Endodermal cell (in vitro differentiated cells): ENCODE measurements around the gene SC5D. TPM values are rescaled to one million over a fixed set of nuclear protein-coding genes. Genes with fewer than 3 reads are reported as not detected.

Experiments used
- DNase-seq: peaks from one replicate; pipeline ENCODE4 v3.0.0-alpha.2; 2017
- H3K27ac ChIP-seq: 2 replicates; pipeline ENCODE4 v1.5.1; 2013; ENCODE audit warnings: mild to moderate bottlenecking, low read depth, low read length, moderate library complexity
- H3K27me3 ChIP-seq: 2 replicates; pipeline ENCODE4 v1.6.1; 2013; ENCODE audit warnings: mild to moderate bottlenecking, low read length, moderate library complexity; ENCODE audit not compliant: insufficient read depth, control insufficient read depth, poor library complexity, severe bottlenecking
- H3K36me3 ChIP-seq: 2 replicates; pipeline ENCODE4 v1.7.0; 2013; ENCODE audit warnings: mild to moderate bottlenecking, low read length, moderate library complexity; ENCODE audit not compliant: control insufficient read depth, insufficient read depth
- H3K4me1 ChIP-seq: one replicate; pipeline ENCODE4 v1.7.0; 2013; ENCODE audit warnings: low read length; ENCODE audit not compliant: control insufficient read depth, insufficient read depth
- H3K4me3 ChIP-seq: 2 replicates; pipeline ENCODE4 v1.5.1; 2013; ENCODE audit warnings: mild to moderate bottlenecking, low read length, moderate library complexity
- H3K9ac ChIP-seq: 2 replicates; pipeline ENCODE4 v1.6.1; 2013; ENCODE audit warnings: mild to moderate bottlenecking, low read length, moderate library complexity; ENCODE audit not compliant: poor library complexity, severe bottlenecking; ENCODE audit errors: extremely low read depth
- H3K9me3 ChIP-seq: 2 replicates; pipeline ENCODE4 v1.6.1; 2013; ENCODE audit warnings: mild to moderate bottlenecking, low read length, moderate library complexity; ENCODE audit not compliant: control insufficient read depth
- H3K27ac Mint-ChIP-seq: 2 replicates; pipeline ENCODE4 v1.8.0; 2020; ENCODE audit warnings: mixed read lengths
- H3K27me3 Mint-ChIP-seq: 2 replicates; pipeline ENCODE4 v1.8.0; 2021; ENCODE audit warnings: mild to moderate bottlenecking, mixed read lengths; ENCODE audit not compliant: insufficient read depth
- H3K36me3 Mint-ChIP-seq: 2 replicates; pipeline ENCODE4 v1.8.0; 2020; ENCODE audit warnings: low read depth, mixed read lengths
- H3K4me1 Mint-ChIP-seq: 2 replicates; pipeline ENCODE4 v1.8.0; 2020; ENCODE audit warnings: mixed read lengths
- H3K4me3 Mint-ChIP-seq: 2 replicates; pipeline ENCODE4 v1.8.0; 2020; ENCODE audit warnings: mild to moderate bottlenecking, moderate library complexity, mixed read lengths
- H3K9me3 Mint-ChIP-seq: 2 replicates; pipeline ENCODE4 v1.8.0; 2020; ENCODE audit warnings: mild to moderate bottlenecking, mixed read lengths
- WGBS, 2 experiments: methylation state at CpG; one replicate each; pipeline versions ENCODE4 v1.1.5 to v1.1.7; 2013; ENCODE audit warnings: missing lambda C conversion rate in 2 of 2, mixed read lengths in 1 of 2; ENCODE audit not compliant: insufficient coverage in 1 of 2, insufficient read length in 1 of 2; 5-methylcytosine and 5-hydroxymethylcytosine counted together
- total RNA-seq, 2 donors: library from RNA; stranded (reverse); fragmentation: NEBNext Ultra II Directional in 1 of 2; extraction: Animal tissue kit (Norgen Biotek cat#: 25700) in 1 of 2; gene quantifications; 2 replicates in 1 of 2; 3 replicates in 1 of 2; pipeline ENCODE4 v1.2.1, GENCODE V29; 2021
- TF ChIP-seq, protein P1 (sequence below): fragments of 200-600 bp; sonication (generic); conservative IDR thresholded peaks from 2 replicates; pipeline ENCODE4 v1.5.0; 2021; ENCODE audit warnings: antibody characterized with exemption, mild to moderate bottlenecking

The SC5D gene
- total RNA-seq, 2 donors from 2014 or later = 66.0 to 70.9 TPM

DNA sequence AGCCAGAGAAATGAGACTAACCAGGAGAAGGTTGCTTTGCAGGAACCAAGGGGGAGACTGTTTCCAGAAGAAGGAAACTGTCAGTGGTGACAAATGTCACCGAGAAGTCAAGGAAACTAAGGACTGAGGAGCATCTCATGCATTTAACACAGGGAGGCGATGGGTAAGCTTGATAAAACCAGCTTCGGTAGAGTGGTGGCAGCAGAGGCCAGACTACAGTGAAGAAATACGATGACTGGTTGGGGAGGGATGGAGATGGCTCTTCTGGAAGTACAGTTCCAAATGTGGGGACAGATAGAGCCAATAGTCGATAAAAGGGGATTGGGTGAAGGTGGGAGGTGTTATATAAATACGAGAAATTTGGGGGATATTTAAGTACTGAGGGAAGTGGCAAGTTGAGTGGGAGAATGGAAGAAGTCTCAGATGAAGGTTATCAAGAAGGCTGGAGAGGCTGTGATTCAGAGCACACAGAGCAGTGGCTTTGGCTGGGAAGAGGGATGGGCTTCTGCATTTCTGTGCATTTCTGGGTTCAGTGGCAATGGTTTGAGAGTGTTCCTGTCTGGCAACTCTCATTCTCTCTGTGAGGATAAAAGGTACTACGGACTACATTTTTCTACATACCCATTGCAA, 29.2 kb downstream of the SC5D start:
- Histone ChIP-seq H3K9me3 (no peaks in the 10 kb centered on the region), H3K4me3 (no peak overlapping the region), H3K27me3 (no peaks in the 10 kb centered on the region), H3K9ac (no peak overlapping the region), H3K27ac (no peak overlapping the region), H3K4me1 (peaks cover 5% of the 10 kb centered on the region), H3K36me3 (no peaks in the 10 kb centered on the region)
- Mint-ChIP-seq H3K27ac (no peak overlapping the region), H3K27me3 (peaks cover 2% of the 10 kb centered on the region), H3K9me3 (no peaks in the 10 kb centered on the region), H3K4me3 (no peak overlapping the region), H3K4me1 (peaks cover 23% of the 10 kb centered on the region), H3K36me3 (no peaks in the 10 kb centered on the region)
- peak; percentile 76 for DNase-seq
- TF ChIP-seq, protein P1, sequence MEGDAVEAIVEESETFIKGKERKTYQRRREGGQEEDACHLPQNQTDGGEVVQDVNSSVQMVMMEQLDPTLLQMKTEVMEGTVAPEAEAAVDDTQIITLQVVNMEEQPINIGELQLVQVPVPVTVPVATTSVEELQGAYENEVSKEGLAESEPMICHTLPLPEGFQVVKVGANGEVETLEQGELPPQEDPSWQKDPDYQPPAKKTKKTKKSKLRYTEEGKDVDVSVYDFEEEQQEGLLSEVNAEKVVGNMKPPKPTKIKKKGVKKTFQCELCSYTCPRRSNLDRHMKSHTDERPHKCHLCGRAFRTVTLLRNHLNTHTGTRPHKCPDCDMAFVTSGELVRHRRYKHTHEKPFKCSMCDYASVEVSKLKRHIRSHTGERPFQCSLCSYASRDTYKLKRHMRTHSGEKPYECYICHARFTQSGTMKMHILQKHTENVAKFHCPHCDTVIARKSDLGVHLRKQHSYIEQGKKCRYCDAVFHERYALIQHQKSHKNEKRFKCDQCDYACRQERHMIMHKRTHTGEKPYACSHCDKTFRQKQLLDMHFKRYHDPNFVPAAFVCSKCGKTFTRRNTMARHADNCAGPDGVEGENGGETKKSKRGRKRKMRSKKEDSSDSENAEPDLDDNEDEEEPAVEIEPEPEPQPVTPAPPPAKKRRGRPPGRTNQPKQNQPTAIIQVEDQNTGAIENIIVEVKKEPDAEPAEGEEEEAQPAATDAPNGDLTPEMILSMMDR = peak; percentile 70
- 33 to 47% methylated on average over 6 of the region's 7 CpGs for WGBS, 2 experiments

DNA sequence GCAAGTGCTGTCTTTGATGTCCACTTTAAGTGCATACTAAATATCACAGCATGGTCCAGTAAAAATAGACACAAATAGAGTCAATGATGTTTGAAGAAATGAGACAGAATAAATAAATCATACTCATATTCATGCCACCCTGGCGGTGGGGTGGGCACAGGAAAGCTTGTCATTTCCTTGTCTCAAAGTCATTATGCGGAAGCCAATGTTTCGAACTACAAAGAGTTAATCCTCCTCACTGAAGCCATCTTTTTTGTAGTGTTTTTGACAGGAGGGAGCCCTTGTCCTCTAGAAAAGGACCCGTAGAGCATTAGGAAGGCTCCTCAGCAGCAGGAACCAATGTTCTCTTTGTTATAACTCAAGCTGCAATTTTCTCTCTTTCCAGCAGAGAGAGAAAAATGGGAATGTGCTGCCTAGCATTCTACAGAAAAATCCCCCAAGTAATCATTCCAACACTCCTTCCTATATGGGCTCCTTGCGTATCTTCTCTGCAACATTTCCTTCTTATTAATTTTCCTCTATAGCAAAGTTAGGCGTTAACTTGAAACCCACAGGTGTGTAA, 30.6 kb downstream of the SC5D start:
- no peak overlapping the region for H3K4me3 Mint-ChIP-seq
- no peak for DNase-seq
- H3K27ac Mint-ChIP-seq = no peak overlapping the region
- no peaks in the 10 kb centered on the region for H3K9me3 Mint-ChIP-seq
- no peaks in the 10 kb centered on the region for H3K36me3 Mint-ChIP-seq
- Histone ChIP-seq H3K4me1 (peaks cover 5% of the 10 kb centered on the region), H3K27ac (peak overlapping the region; percentile 6), H3K36me3 (no peaks in the 10 kb centered on the region), H3K4me3 (no peak overlapping the region), H3K9me3 (no peaks in the 10 kb centered on the region), H3K27me3 (no peaks in the 10 kb centered on the region), H3K9ac (no peak overlapping the region)
- H3K27me3 Mint-ChIP-seq = peaks cover 2% of the 10 kb centered on the region
- peaks cover 23% of the 10 kb centered on the region for H3K4me1 Mint-ChIP-seq
- 75 to 80% methylated on average over 5 to 6 of the region's 6 CpGs for WGBS, 2 experiments
- TF ChIP-seq, protein P1 = peak; percentile 34

DNA sequence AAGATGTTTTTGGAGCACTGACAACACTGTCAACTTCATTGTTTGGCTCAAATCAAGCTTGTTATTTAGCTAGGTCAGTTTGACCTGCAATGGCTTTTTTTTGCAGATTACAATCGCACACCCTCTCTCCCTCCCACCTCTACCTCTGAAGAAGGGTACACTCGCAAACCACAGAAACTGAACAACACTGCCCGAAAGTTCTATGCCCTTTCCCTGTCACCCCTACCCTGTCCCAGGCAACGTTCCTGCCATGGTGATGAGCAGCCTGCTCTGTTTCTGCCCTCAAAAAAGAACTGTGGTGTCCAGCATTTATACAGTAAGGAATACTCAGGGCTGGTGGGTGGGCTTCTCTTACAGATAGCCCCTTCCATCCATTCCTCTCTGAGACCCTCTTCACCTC, 33.7 kb downstream of the SC5D start:
- Histone ChIP-seq H3K9me3 (no peaks in the 10 kb centered on the region), H3K4me1 (no peaks in the 10 kb centered on the region), H3K27ac (no peak overlapping the region), H3K27me3 (no peaks in the 10 kb centered on the region), H3K9ac (no peak overlapping the region), H3K4me3 (no peak overlapping the region), H3K36me3 (no peaks in the 10 kb centered on the region)
- no peak for DNase-seq
- no peaks in the 10 kb centered on the region for H3K9me3 Mint-ChIP-seq
- TF ChIP-seq, protein P1 = no peak
- H3K4me1 Mint-ChIP-seq = peaks cover 10% of the 10 kb centered on the region
- peaks cover 2% of the 10 kb centered on the region for H3K27me3 Mint-ChIP-seq
- H3K4me3 Mint-ChIP-seq = no peak overlapping the region
- no peak overlapping the region for H3K27ac Mint-ChIP-seq
- H3K36me3 Mint-ChIP-seq = no peaks in the 10 kb centered on the region
- 88 to 96% methylated on average over 3 to 4 of the region's 4 CpGs for WGBS, 2 experiments
